Activated T-cell treated with anti-CD3 and anti-CD28 coated beads, Interleukin-2, amount 50 U/mL, for 24 hours (primary cell): ENCODE results near the gene MCAM.

Experiments used
- DNase-seq: peaks from one replicate; pipeline ENCODE4 v3.0.0-alpha.2; 2020
- H3K27ac Mint-ChIP-seq: 2 replicates; pipeline ENCODE4 v1.8.0; 2020; ENCODE audit warnings: mild to moderate bottlenecking, mixed read lengths
- H3K27me3 Mint-ChIP-seq: 2 replicates; pipeline ENCODE4 v1.8.0; 2020; ENCODE audit warnings: mixed read lengths
- H3K36me3 Mint-ChIP-seq: 2 replicates; pipeline ENCODE4 v1.8.0; 2020; ENCODE audit warnings: low read depth, mixed read lengths
- H3K4me1 Mint-ChIP-seq: 2 replicates; pipeline ENCODE4 v1.8.0; 2020; ENCODE audit warnings: low read depth, mixed read lengths
- H3K4me3 Mint-ChIP-seq: 2 replicates; pipeline ENCODE4 v1.8.0; 2020; ENCODE audit warnings: mild to moderate bottlenecking, moderate library complexity, mixed read lengths
- H3K9me3 Mint-ChIP-seq: 2 replicates; pipeline ENCODE4 v1.8.0; 2020; ENCODE audit warnings: mixed read lengths

MCAM gene

GRCh38 chr11:119323532-119324033, 6.7 kb upstream of the MCAM start:
- Mint-ChIP-seq H3K9me3 (no peaks in the 10 kb centered on the region), H3K4me3 (no peak overlapping the region), H3K4me1 (peaks cover 25% of the 10 kb centered on the region), H3K36me3 (no peaks in the 10 kb centered on the region), H3K27ac (no peak overlapping the region), H3K27me3 (peaks cover 14% of the 10 kb centered on the region)
- DNase-seq: peak; percentile 85

DNA sequence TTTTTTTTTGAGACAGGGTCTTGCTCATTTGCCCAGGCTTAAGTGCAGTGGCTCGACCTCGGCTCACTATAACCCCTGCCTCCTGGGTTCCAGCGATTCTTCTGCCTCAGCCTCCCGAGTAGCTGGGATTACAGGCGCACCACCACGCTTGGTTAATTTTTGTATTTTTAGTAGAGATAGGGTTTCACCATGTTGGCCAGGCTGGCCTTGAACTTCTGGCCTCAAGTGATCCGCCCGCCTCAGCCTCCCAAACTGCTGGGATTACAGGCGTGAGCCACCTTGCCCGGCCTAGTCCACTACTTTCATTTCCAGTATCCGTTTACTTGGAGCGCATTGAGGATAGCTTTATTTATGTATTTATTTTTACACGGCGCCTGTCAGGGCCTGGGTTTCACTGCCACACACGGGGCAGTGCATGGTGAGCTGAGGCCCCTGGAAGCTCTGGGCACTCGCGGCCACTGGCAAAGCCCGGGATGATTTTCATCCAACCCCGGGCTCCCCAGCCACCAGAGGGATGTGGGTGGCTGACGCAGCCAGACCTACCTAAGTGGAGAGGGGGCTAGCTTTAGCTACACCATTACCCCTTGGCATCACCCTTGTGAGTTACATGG, 6.1 kb upstream of the MCAM start:
- no peak overlapping the region for H3K27ac Mint-ChIP-seq
- peaks cover 26% of the 10 kb centered on the region for H3K4me1 Mint-ChIP-seq
- no peaks in the 10 kb centered on the region for H3K36me3 Mint-ChIP-seq
- no peak overlapping the region for H3K4me3 Mint-ChIP-seq
- no peaks in the 10 kb centered on the region for H3K9me3 Mint-ChIP-seq
- DNase-seq: no peak
- H3K27me3 Mint-ChIP-seq: peaks cover 18% of the 10 kb centered on the region

DNA sequence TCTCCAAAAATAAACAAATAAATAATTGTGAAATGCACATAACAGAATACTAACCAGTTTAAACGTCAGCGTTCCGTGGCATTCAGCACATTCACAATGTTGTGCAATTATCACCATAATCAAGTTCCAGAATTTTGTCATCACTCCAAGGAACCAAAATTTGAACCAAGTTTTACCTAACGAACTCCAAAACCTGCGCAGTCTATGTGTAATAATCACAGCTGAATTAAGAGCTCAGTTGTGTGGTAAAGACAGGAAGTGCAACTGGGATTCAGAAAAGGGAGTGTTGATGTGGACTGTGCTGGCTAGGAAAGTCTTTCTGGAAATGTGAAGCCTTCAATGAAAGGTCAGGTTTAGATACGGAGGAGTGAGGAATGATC, 5.4 kb upstream of the MCAM start:
- no peak overlapping the region for H3K4me3 Mint-ChIP-seq
- no peak for DNase-seq
- H3K27ac Mint-ChIP-seq: no peak overlapping the region
- H3K27me3 Mint-ChIP-seq: peaks cover 25% of the 10 kb centered on the region
- H3K9me3 Mint-ChIP-seq: no peaks in the 10 kb centered on the region
- no peaks in the 10 kb centered on the region for H3K36me3 Mint-ChIP-seq
- H3K4me1 Mint-ChIP-seq: peaks cover 26% of the 10 kb centered on the region

GRCh38 chr11:119320776-119321524, 4.0 kb upstream of the MCAM start:
- H3K4me3 Mint-ChIP-seq: peak overlapping the region; percentile 77
- peaks cover 29% of the 10 kb centered on the region for H3K4me1 Mint-ChIP-seq
- peak; percentile 77 for DNase-seq
- peak overlapping the region; percentile 85 for H3K27ac Mint-ChIP-seq
- no peaks in the 10 kb centered on the region for H3K36me3 Mint-ChIP-seq
- H3K9me3 Mint-ChIP-seq: no peaks in the 10 kb centered on the region
- peaks cover 29% of the 10 kb centered on the region for H3K27me3 Mint-ChIP-seq

DNA sequence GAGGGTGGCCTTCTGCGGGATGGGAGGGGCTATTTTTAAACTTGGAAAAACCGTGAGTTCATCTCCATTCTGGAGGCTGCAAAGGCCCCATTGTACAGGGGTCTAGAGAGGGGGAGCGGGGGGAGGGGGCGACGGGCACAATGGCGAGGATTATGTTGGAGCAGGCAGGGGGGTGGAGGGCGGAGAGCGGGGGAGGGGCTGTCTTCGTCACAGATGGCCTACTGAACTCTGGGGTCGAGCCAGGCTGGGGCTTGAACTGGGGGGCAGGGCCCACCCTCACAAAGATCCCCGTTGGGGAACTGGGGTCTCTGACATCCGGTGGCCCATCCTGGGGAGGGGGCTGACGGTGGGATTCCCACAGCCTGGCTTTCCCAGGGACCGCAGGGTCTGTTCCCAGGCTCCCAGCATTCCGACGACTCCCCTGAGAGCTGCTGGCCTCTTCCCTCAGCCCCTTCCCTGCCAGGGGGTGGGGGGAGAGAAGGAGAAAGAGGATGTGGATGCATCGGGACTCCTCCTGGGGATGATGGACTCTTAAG, 3.4 kb upstream of the MCAM start:
- H3K36me3 Mint-ChIP-seq: no peaks in the 10 kb centered on the region
- no peak overlapping the region for H3K27ac Mint-ChIP-seq
- peak overlapping the region; percentile 18 for H3K4me3 Mint-ChIP-seq
- DNase-seq: no peak
- H3K4me1 Mint-ChIP-seq: peaks cover 35% of the 10 kb centered on the region
- no peaks in the 10 kb centered on the region for H3K9me3 Mint-ChIP-seq
- H3K27me3 Mint-ChIP-seq: peaks cover 34% of the 10 kb centered on the region

- Mint-ChIP-seq H3K27ac (no peak overlapping the region), H3K4me1 (peaks cover 40% of the 10 kb centered on the region), H3K27me3 (peaks cover 36% of the 10 kb centered on the region), H3K36me3 (no peaks in the 10 kb centered on the region), H3K4me3 (peak overlapping the region; percentile 18), H3K9me3 (no peaks in the 10 kb centered on the region)
- no peak for DNase-seq
Measured at GRCh38 chr11:119319700-119320239, 2.8 kb upstream of the MCAM start.

- no peaks in the 10 kb centered on the region for H3K36me3 Mint-ChIP-seq
- no peaks in the 10 kb centered on the region for H3K9me3 Mint-ChIP-seq
- no peak for DNase-seq
- H3K4me3 Mint-ChIP-seq: peak overlapping the region; percentile 6
- peak overlapping the region; percentile 42 for H3K27ac Mint-ChIP-seq
- peaks cover 36% of the 10 kb centered on the region for H3K27me3 Mint-ChIP-seq
- peaks cover 42% of the 10 kb centered on the region for H3K4me1 Mint-ChIP-seq
Measured at GRCh38 chr11:119319136-119319699, 2.3 kb upstream of the MCAM start.

DNA sequence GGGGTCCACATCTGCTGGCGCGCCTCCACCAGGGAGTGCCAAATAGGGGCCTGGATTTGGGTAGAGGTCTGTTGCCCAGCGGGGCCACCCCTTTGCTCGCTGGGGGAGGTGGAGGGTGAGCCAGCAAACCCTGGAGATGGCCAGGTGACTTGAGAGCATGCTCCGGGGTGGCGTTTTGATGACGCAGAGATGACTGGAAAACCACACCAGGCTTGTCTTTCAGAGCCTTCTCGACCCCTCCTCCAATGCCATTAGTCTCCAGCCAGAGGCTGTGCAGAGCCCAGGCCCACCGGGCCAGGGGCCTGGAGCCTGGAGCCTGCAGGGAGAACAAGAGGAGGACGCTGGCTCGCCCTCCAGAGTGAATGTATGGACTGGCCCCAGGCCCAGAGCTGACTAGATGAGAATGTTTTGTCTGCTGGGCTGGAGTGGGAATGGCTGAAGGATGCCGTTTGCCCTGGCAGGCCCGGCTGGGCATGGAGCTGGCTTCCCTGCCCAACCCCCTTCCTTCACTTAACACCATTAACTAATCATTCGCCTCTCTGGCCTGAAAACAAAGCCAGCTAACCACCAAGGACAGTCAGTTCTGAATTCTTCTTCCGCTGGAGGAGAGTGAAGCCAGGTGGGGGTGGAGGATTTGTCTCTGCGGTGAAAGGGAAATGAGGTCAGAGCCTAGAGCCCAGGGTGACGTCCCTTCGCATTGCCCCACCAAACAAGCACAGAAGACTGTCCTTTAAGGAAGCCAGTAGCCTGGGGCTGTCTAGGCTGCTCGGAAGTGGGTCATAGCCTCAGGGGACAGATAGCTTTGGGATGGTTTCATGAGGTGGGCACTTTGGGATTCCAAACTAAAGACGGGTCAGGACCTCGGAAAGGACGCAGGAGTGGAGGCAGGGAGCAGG, 1.6 kb upstream of the MCAM start:
- Mint-ChIP-seq H3K9me3 (no peaks in the 10 kb centered on the region), H3K4me1 (peaks cover 39% of the 10 kb centered on the region), H3K36me3 (no peaks in the 10 kb centered on the region), H3K4me3 (peak overlapping the region; percentile 6), H3K27me3 (peaks cover 36% of the 10 kb centered on the region), H3K27ac (peak overlapping the region; percentile 42)
- no peak for DNase-seq

- Mint-ChIP-seq H3K4me1 (peaks cover 38% of the 10 kb centered on the region), H3K27ac (no peak overlapping the region), H3K9me3 (no peaks in the 10 kb centered on the region), H3K27me3 (peaks cover 36% of the 10 kb centered on the region), H3K36me3 (no peaks in the 10 kb centered on the region), H3K4me3 (no peak overlapping the region)
- no peak for DNase-seq
Measured at GRCh38 chr11:119317592-119318239, 786 bp upstream of the MCAM start.

GRCh38 chr11:119316016-119316728, 758 bp downstream of the MCAM start:
- Mint-ChIP-seq H3K4me3 (peak overlapping the region; percentile 75), H3K4me1 (peaks cover 28% of the 10 kb centered on the region), H3K9me3 (no peaks in the 10 kb centered on the region), H3K27ac (no peak overlapping the region), H3K36me3 (no peaks in the 10 kb centered on the region), H3K27me3 (peaks cover 36% of the 10 kb centered on the region)
- DNase-seq: no peak

DNA sequence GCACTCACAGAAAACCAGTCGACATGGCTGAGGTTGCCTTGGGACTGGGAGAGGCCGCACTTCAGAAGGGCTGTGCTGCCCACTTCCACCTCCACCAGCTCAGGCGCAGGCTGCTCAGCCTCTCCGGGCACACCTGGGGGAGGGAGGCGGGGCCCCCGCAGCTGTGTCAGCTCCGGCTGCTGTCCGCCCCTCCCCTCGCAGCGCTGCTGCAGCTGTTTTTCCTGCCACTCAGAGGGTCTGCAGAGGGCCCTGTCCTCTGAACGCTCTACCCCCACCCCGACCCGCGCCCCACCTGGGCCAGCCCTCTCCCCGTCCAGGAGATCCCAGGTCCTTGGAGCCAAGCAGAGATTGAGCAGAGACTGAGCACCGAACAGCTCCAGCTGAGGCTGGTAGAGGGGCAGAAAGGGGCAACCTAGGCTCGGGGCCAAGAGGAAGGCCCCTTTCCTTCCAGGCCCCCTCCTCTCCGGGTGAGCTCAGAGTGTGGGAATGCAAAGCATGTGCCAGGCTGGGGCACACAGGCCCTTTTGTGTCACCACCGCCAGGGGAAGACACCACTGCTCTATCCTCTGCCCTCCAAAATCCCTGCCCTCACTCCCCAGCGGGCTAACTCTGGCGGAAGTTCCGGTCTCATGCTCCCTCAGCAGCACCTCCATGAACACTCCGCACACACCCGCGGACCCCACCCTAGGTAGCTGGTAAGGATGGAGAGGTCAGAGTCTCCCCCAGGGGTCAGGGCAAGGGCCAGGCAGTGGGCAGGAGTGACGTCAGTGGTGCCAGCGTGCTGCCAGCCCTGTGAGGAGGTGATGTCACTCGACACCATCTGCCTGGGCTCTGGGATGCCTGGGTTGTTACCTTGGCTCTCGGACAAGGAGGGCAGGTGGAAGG, 1.6 kb downstream of the MCAM start:
- H3K27ac Mint-ChIP-seq: peak overlapping the region; percentile 14
- peak overlapping the region; percentile 75 for H3K4me3 Mint-ChIP-seq
- peaks cover 36% of the 10 kb centered on the region for H3K27me3 Mint-ChIP-seq
- no peaks in the 10 kb centered on the region for H3K36me3 Mint-ChIP-seq
- H3K9me3 Mint-ChIP-seq: no peaks in the 10 kb centered on the region
- peak; percentile 68 for DNase-seq
- H3K4me1 Mint-ChIP-seq: peaks cover 26% of the 10 kb centered on the region

GRCh38 chr11:119314726-119315125, 2.2 kb downstream of the MCAM start:
- Mint-ChIP-seq H3K9me3 (no peaks in the 10 kb centered on the region), H3K4me3 (peak overlapping the region; percentile 75), H3K27ac (no peak overlapping the region), H3K27me3 (peaks cover 33% of the 10 kb centered on the region), H3K36me3 (no peaks in the 10 kb centered on the region), H3K4me1 (peaks cover 23% of the 10 kb centered on the region)
- no peak for DNase-seq
